HG03558 (cell line): ENCODE results near the gene FCHSD2.
"Not testable (repeated sequence)": the region's sequence is repeated elsewhere in the genome, so short reads cannot be mapped to it uniquely, and the experiment has no call there.

Experiments
- ATAC-seq: cut with Tn5 transposase; IDR thresholded peaks from one replicate; pipeline ENCODE4 v1.9.1; 2021; ENCODE audit warnings: moderate number of reproducible peaks; ENCODE audit not compliant: unreplicated experiment; ENCODE audit errors: extremely low read depth

The FCHSD2 gene

GRCh38 chr11:72981080-72981479 lies 161.0 kb downstream of the FCHSD2 start:
- no peak for ATAC-seq

- ATAC-seq: not testable (repeated sequence)
Observed at GRCh38 chr11:72977782-72978181, 164.3 kb downstream of the FCHSD2 start.

GRCh38 chr11:72976522-72976892 lies 165.6 kb downstream of the FCHSD2 start:
- not testable (repeated sequence) for ATAC-seq

- no peak for ATAC-seq
Observed at GRCh38 chr11:72975778-72976521, 166.2 kb downstream of the FCHSD2 start.

GRCh38 chr11:72974487-72975205 lies 167.5 kb downstream of the FCHSD2 start:
- ATAC-seq: no peak

- ATAC-seq: no peak
Observed at GRCh38 chr11:72972496-72973128, 169.5 kb downstream of the FCHSD2 start.

- ATAC-seq: no peak
Observed at GRCh38 chr11:72971192-72971967, 170.7 kb downstream of the FCHSD2 start.

- ATAC-seq: no peak
Observed at GRCh38 chr11:72970557-72971118, 171.5 kb downstream of the FCHSD2 start.

- peak; percentile 58 for ATAC-seq
Observed at GRCh38 chr11:72969894-72970335, 172.2 kb downstream of the FCHSD2 start.

GRCh38 chr11:72968390-72968789 lies 173.7 kb downstream of the FCHSD2 start:
- ATAC-seq: no peak

GRCh38 chr11:72965672-72966071 lies 176.4 kb downstream of the FCHSD2 start:
- ATAC-seq: no peak

GRCh38 chr11:72962717-72963116 lies 179.4 kb downstream of the FCHSD2 start:
- ATAC-seq: no peak

GRCh38 chr11:72962084-72962483 lies 180.0 kb downstream of the FCHSD2 start:
- ATAC-seq: no peak

- ATAC-seq: no peak
Observed at GRCh38 chr11:72959998-72960731, 182.0 kb downstream of the FCHSD2 start.

- no peak for ATAC-seq
Observed at GRCh38 chr11:72958791-72959190, 183.3 kb downstream of the FCHSD2 start.

GRCh38 chr11:72955466-72955865 lies 186.7 kb downstream of the FCHSD2 start:
- no peak for ATAC-seq

GRCh38 chr11:72954860-72955259 lies 187.3 kb downstream of the FCHSD2 start:
- ATAC-seq: no peak

GRCh38 chr11:72953637-72954036 lies 188.5 kb downstream of the FCHSD2 start:
- no peak for ATAC-seq

- no peak for ATAC-seq
Observed at GRCh38 chr11:72951888-72952287, 190.2 kb downstream of the FCHSD2 start.
